IPS-NIHi7 (cell line): ENCODE results near the gene SORBS1.

Source experiments
- DNase-seq: peaks from one replicate; pipeline ENCODE4 v3.0.0; 2012; ENCODE audit warnings: mixed read lengths; ENCODE audit errors: extremely low spot score

SORBS1 gene

DNA sequence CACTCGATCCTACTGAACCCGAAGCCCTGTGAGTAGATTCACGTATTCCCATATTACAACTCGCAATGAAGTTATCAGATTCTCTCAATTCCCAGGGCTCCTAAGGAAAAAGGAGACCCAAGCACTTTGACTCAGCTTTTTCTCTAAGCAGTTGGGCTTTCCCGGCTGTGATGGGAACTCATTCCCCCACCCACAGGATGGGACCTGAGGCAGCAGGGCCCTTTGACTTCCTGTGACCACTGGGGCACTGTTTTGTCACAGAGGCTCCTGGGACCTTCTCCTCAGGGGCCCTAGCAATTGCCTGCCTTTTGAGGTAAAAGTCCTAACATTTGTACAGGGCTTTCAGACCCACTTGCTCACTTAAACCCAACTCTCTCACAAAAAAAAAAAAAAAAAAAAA, 147.6 kb downstream of the SORBS1 start:
- no peak for DNase-seq

DNA sequence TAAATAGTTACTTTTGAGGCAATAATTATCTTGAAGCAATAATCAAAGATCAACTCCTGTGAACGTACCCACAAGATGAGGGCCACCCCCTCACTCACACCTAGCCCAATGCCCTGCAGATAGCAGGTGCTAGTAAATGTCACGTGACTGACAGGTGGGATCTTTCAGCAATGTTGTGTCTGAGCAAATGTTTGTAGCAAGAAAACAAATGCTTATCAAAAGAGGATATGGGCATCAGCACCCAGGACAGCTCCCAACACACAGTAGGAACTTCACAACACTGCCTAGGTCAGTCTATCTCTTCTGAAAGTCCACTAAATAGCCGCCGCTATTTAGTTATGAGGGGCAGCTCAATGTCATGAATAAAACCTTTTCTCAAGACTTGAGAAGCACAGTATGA, 149.5 kb downstream of the SORBS1 start:
- DNase-seq = peak; percentile 33

DNA sequence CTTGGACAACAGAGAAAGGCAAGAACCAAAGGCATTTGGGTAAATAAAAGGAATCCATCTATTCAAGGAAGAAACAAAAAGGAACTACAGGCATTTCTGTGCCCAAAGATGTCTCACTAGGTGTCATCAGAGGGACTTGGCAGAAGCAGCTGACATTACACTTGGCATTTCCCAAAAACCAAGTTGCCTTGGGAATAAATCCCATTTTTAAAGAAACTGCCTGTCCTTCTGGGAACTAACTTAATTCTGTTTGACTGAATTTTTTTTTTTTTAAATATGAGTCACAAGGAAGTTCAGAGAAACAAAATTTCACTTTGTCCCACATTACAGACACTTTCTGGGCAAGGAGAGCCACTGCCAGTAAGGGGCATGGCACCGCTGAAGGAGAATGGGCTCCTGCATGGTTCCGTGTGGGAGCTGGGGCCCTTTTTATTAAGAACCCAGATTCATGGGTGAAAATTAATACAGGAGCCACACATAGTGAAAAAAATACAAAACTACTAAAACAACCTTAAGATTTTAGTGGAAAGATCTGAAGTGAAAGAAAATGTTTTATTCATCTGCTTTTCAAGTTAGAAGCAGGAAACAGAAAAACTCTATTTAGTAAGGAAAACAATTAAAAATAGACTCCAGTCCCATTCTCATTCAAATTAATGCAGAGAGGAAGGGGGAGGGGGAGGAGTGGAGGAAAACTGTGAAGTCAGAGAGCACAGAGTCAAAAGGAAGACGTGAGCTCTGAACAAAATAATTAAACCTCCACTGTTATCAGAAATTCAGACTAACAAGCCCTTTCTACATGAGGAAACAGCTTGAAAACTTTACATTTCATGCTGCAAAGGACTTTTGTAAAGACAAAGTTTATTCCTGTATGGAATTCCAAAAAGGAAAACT, 151.9 kb downstream of the SORBS1 start:
- no peak for DNase-seq

DNA sequence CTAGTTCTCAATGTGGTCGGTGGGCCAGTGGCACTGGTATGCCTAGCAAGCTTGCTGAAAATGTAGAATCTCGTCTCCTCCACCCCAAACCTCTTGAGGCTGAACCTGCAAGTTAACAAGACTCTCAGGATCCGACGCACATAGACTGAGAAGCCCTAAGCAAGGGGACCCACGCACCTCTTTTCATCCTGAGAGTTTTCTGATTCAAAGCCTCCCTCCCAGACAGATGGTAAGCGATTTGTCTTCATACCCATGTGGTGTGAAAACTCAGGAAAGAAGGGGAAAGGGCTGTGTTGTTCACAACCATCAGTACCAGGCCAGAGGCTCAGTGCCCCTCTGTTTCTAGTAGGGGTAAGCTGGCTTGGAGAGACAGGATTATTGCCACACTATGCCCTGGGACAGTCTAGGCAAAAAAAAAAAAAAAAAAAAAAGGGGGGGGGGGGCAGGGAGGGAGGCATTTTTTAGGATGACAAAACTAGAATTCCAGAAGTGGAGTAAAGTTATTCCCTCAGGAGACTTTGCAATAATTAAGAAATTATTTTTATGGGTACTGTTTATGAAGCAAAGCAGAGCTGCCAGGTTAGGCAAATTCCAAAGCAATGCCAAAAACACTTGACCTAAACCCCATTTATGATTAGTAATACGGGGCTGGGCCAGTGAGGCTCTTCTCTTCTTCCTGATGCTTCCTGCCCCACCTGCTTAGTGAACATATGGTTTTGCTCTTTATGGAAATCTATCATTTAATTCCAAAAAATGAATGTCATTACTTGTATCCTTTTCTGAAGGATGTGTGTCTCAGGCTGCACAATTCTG, 152.8 kb downstream of the SORBS1 start:
- DNase-seq = no peak

DNA sequence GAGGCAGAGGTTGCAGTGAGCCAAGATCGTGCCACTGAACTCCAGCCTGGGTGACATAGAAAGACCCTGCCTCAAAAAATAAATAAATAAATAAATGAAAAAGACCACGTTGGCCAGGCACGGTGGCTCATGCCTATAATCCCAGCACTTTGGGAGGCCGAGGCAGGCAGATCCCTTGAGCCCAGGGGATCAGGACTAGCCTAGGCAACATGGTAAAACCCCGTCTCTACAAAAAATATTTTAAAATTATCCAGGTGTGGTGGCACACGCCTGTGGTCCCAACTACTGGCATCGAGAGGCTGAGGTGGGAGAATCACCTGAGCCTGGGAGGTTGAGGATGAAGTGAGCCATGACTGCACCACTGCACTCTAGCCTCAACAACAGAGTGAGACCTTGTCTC, 153.6 kb downstream of the SORBS1 start:
- no peak for DNase-seq

DNA sequence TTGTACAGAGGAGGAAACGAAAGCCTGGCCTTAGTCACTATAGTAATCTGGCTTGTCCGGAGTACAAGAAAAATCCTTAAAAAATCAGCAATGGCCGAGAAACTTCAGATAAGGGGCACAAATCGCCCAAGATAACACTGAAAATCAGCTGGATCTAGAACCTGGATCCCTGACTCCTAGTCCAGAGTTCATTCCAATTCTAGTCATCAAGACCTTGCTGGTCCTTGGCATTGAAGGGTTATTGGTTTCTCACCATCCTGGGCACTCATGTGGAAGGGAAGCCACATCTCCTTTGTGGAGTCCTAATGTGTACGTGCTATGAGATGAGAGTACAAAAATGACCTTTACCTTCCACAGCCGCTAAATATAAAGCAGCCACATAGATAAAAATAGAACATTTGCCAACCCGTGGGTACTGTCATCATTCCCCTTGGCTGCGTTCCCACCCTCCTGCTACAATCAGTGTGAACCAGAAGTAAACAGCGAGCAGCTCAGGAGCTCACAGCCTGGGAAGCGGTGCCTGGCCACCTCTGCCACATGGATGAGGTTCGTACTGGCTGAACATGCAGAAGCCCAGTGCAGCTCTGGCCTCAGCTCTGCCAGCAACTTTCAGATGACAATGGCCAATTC, 154.4 kb downstream of the SORBS1 start:
- DNase-seq = no peak

DNA sequence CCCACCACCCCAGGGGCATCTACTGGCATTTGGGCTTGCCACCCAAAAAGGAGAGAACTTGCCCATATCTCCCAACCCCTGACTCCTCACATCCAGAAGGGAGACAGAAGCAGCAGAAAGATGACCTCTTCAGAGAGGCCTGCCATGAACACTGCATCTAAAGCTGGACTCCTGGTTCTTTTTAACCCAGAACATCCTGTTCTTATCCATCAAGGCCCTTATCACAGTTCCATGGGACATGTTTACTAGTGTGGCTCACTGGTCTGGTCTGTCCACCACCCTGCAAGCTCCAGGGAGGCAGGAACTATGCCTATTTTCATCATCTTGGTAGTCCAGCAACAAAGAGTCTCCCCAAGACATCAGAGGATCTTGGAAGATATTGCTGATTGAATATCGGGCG, 155.5 kb downstream of the SORBS1 start:
- no peak for DNase-seq

DNA sequence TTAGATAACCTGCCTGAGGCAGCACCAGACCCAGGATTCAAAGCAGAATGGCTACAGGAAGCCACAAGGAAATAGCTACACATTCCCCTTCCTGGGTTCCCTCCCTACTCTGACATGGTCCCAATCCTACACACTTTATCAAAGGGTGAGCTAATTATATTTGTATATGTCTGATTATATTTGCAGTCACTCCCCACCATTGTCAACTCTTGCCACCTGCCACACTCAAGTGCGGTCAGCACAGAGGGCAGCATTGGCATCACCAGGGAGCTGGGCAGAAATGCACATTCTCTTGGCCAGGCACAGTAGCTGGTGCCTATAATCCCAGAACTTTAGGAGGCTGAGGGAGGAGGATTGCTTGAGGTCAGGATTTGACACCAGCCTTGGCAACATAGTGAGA, 156.3 kb downstream of the SORBS1 start:
- no peak for DNase-seq

DNA sequence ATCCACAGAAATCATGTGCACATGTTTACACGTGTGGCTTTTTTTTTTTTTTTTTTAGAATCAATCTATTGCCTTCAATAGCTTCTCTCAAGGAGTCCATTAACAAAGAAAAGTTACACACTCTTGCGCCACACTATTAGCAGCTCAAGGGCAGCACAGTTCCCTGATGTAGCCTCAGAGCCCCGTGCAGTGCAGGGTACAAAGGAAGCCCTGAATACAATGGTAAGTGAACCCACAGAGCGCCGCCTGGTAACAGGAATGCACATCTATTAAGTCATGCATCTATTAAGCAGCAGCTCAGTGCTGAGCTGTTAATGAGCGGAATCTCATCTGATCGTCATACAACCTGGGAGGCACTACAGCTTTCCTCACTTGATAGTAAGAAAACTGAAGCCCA, 156.7 kb downstream of the SORBS1 start:
- no peak for DNase-seq

DNA sequence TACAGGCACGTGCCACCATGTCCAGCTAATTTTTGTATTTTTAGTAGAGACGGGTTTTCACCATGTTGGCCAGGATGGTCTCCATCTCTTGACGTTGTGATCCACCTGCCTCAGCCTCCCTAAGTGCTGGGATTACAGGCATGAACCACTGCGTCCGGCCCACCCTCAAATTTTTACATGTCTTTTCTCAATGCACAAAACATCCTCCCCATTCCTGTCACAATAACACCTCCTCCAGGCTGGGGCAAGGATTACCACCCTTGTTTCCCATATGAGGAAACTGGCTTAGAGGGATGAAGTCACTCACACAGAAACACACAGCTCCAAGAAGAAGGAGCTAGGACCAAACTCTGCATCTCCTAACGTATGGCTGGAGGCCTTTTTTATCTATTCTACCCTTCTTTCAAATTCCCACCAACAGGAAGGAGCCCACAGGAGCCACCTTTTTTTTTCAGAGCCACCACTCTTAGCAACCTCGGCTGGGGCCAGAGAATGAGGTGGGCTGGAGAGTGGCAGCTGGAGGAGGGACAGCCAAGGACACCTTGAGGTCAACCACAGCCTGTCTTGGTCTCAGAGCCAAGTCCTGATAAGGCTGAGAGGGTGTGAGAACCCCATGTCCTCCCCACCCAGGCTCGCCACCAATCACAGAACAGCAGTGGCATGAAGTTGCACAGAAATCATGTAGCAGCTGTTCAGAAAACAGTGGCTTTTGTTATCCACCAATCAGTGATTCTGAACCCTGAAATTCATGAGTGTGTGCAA, 157.3 kb downstream of the SORBS1 start:
- no peak for DNase-seq

DNA sequence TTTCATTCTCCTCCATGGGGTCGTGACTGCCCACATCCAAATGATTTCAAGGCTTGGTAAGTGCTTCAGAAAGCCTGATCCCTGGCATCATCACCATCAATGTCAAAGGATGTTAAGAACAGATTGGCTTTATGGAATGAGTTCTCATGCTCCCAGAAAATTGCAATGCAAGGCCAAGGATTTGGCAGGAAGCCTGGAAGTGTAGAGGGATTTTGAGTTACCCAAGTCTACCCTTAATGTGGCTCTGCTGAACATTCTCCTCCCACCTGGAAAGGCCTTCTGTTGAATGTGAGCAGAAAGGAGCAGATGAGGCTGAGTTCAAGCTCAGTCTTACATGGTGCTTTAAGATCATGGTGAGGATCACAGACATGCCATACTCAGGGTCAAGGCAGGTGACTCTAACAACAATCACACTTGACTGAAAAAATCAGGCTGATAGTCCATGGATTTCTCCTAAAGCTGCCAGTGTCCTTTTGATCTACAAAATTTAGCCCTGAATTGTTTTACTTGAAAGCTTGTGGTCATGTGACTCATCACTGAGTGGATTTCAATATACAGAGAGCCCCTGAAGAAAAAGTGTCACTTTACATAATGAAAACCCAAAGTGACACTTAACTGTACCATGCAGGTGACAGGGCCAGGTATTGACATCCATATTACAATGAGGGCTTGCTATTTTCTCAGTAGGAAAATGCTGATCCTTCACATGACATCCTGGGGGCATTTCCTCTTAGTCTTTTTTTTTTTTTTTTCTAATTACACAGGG, 159.3 kb downstream of the SORBS1 start:
- no peak for DNase-seq

DNA sequence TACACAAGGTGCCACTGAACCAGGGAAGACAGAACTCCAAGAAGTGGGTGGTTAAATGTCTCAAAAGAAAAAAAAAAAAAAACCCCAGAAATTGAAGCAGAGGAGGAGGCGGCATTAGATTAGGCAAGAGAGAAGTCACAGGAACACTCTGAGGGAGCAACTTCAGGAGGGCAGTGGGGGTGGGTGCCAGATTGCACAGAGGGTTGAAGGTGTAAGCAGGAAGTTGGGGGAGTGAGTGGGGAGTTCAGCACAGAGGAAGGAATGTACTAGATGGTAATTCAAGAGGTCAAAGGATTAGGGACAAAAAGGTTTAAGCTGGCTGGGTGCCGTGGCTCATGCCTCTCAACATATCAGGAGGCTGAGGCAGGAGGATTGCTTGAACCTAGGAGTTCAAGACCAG, 160.4 kb downstream of the SORBS1 start:
- DNase-seq = no peak

DNA sequence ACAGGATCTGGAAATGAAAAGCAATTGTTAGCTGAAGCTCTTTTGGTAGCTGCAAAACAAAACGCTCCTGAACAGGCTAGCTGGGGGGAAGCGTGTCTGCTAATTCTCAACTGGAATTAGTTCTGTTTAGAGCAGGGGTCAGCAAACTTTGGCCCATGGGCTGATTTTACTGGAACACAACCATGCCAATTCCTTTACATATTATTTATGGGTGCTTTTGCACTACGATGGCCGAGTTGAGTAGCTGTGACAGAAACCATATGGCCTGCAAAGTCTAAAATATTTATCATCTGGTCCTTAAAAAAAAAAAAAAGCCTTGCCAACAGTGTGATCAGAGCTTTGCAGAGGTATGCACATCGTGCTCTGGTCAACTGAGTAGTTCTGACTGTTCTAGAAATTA, 162.0 kb downstream of the SORBS1 start:
- DNase-seq = no peak

DNA sequence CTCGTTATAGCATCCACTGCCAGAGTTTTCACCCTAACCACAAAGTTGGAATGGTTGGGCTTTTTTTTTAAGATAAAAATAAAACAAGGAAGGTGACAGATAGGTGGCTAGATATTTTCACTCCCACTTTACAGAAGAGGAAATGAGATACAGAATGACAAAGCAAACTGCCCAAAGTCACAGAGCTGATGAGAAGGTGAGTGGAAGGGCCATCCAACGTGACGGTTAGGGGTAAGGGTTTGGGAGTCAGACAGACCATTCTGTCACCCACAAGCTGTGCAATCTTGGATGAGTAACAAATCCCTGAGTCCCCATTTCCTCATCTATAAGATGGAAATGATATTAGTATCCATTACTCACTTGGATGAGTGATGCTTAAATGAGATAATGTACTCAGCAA, 163.4 kb downstream of the SORBS1 start:
- DNase-seq = no peak

DNA sequence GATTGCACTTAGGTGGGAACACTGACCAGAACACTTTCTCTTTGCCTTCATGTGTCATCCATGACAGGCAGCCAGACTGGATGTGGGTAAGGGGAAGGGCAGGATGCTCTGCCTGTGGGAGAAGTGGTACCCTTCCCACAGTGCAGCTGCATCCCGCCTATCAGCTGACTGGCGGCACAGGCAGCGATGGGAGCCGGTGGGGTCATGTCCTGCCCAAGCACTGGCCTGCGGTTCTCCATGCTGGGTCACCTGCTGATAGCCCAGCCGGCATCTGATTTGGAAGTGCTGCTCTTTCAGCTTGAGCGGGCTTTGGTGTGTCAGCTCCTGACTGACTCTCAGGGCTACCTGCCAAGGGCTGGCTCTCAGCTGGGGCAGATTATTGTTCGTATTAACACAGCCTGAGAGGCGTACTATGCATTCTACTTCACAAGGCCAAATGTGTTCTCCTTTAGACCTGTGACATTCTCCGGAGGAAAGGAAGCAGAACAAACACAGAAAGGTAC, 165.2 kb downstream of the SORBS1 start:
- DNase-seq = no peak

DNA sequence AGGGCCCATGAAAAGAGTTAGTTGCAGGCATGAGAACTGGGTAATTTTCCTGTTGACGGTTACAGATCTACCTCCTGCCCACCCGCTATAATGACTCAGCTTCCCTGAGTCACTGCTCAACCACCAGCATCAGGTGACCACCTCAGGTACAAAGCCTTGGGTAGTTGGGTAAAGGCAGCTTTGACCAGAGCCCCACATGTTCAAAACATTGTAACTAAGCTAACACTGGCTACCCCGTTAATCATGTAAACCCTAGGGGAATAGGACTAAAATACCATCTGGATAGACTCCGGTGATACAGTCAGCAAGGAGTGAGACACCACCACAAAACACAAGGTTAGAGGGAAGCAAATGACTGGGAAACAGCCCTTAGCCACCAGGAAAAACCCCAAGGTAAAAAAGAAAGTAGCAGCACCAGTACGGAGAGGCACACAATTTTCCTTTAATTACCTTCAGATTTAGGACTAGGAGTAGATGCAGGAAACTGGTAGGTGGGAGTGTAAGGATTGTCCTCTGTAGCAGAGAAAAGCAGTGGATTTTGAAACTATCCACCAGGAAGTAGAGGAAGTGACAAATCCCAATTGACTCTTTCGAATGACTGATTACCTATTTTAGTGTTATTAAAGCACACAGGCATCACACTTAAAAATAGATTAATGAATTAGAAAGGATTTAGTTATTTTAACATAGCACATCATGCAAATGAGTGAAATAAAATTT, 166.8 kb downstream of the SORBS1 start:
- no peak for DNase-seq

DNA sequence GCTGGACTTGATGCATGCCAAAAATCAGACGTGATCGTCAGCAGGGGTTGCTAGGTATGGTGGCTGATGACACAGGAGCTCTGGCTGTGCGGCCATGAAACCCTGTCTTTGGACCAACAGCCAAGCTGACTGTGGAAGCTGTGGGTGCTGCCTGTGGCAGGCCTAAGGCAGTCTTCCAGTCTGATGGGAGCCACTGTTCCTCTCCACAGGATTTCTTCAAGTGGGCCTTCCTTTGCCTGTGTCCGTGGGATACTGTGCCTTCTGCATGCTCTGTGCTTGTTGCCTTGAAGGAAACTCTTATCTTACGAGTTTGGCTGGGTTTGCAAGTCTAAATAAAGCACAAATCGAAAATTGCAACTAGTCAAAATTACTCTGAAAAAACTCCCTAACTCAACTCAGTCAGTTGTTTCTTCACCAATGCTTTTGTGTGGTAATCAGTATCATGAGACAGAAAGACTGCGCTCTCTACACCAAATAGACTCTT, 168.4 kb downstream of the SORBS1 start:
- DNase-seq = no peak

DNA sequence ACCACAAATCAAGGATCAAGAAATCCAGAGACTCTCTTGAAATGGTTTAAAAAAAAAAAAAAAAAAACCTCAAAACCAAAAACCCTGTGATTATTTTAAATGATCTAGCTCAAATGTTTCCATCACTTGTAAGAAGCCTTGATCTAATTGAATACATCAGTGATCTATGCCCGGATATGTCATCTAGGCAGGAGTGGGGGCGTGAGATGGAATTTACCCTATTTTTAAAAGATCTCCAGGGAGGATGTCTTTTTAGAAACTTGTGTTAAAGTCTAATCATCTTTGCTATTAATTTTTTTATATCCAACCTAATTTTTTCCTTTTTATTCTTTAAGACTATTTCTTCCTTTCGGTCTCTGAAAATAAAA, 169.0 kb downstream of the SORBS1 start:
- DNase-seq = no peak

DNA sequence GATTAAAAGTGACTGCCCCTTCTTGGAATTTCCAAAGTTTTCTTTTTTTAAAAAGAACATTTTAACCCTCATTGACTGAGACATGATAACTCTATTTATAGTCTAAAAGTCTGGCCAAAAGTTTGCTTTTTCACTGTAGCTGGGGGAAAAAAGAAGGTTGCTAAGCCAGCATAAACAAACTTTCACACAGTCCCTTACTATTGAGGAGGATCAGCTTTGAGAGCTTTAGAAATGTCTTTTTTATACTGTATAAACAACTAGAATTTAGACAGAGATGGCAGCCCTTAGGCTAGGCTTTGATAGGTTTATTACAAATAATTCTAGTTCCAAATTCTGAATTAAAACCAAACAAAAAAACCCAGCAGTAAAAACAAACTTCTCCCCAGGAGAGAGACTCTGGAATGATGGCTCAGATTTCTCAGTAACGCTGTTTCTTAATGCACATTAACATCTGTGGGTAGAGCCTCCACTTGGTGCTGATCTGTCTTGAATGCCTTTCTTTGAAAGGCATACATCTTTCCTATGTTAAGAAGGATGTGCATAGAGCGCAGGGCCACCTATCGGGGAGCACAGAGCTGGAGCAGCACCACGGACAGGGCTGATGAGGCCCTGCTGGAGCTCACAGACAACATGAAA, 169.5 kb downstream of the SORBS1 start:
- DNase-seq = peak; percentile 75

DNA sequence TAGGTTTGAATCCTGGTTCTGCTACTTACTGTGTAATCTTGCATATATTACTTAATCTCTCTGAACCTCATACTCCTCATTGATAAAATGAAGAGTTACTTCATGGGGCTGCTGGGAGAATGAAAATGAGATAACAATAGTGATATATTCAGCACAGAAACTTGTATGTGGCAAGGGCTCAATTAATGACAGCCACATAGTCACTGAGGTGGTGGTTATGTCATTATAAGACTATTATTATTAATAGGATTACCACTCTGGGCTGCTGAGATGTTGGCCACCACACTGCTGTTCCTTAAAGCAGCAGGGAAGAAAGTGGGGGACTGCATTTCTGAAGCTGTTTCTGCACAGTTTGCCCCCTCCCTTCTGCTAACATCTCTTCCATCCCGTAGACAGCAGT, 170.0 kb downstream of the SORBS1 start:
- no peak for DNase-seq
